ENCODE data around the gene FSCN2.
"Not testable (repeated sequence)": the region's sequence is repeated elsewhere in the genome, so short reads cannot be mapped to it uniquely, and the experiment has no call there.

FSCN2 gene

DNA sequence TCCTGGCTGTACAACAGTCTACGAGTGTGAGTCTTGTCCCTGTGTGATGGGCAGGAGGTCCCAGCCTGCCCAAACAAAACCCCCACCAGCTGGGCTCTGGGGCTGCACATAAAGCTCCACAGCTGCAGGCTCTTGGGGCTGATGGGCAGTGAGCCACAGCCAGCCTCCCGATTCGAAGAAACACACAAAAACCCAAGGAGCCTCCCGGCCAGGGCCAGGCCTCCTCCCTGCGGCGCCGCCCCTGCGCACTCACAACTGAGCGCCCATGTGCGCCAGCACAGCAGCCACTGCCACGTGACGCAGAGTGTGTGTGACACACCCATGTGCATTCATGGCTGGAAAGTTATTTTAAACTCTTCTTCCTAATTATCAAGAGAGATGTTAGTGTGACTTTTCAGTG, 54.6 kb downstream of the FSCN2 start:
- no peak for ATAC-seq
- TF ChIP-seq TOX (CRISPR knock-in tag; IDR thresholded peaks at IDR 0.05; ENCODE audit: borderline replicate concordance) (no peak), GLIS3 (CRISPR knock-in tag; IDR thresholded peaks at IDR 0.05) (no peak), OSR1 (CRISPR knock-in tag; IDR thresholded peaks at IDR 0.05) (no peak), TCF4 (CRISPR knock-in tag; IDR thresholded peaks at IDR 0.05; ENCODE audit: borderline replicate concordance) (no peak), ESRRG (CRISPR knock-in tag; IDR thresholded peaks at IDR 0.05) (no peak), CSDC2 (CRISPR knock-in tag; IDR thresholded peaks at IDR 0.05) (no peak), ZNF70 (CRISPR knock-in tag; IDR thresholded peaks at IDR 0.05) (no peak), ZC3H10 (CRISPR knock-in tag; IDR thresholded peaks at IDR 0.05) (no peak), SNAI2 (CRISPR knock-in tag; IDR thresholded peaks at IDR 0.05) (no peak), ZNF565 (CRISPR knock-in tag; conservative IDR thresholded peaks at IDR 0.05; ENCODE audit: low read depth) (no peak), ZFP30 (CRISPR knock-in tag; IDR thresholded peaks at IDR 0.05) (no peak), ZFP3 (CRISPR knock-in tag; IDR thresholded peaks at IDR 0.05) (no peak)
- TF ChIP-seq, protein P1, sequence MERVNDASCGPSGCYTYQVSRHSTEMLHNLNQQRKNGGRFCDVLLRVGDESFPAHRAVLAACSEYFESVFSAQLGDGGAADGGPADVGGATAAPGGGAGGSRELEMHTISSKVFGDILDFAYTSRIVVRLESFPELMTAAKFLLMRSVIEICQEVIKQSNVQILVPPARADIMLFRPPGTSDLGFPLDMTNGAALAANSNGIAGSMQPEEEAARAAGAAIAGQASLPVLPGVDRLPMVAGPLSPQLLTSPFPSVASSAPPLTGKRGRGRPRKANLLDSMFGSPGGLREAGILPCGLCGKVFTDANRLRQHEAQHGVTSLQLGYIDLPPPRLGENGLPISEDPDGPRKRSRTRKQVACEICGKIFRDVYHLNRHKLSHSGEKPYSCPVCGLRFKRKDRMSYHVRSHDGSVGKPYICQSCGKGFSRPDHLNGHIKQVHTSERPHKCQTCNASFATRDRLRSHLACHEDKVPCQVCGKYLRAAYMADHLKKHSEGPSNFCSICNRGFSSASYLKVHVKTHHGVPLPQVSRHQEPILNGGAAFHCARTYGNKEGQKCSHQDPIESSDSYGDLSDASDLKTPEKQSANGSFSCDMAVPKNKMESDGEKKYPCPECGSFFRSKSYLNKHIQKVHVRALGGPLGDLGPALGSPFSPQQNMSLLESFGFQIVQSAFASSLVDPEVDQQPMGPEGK (CRISPR knock-in tag; IDR thresholded peaks at IDR 0.05; ENCODE audit: borderline replicate concordance), result no peak
- TF ChIP-seq, protein P2, sequence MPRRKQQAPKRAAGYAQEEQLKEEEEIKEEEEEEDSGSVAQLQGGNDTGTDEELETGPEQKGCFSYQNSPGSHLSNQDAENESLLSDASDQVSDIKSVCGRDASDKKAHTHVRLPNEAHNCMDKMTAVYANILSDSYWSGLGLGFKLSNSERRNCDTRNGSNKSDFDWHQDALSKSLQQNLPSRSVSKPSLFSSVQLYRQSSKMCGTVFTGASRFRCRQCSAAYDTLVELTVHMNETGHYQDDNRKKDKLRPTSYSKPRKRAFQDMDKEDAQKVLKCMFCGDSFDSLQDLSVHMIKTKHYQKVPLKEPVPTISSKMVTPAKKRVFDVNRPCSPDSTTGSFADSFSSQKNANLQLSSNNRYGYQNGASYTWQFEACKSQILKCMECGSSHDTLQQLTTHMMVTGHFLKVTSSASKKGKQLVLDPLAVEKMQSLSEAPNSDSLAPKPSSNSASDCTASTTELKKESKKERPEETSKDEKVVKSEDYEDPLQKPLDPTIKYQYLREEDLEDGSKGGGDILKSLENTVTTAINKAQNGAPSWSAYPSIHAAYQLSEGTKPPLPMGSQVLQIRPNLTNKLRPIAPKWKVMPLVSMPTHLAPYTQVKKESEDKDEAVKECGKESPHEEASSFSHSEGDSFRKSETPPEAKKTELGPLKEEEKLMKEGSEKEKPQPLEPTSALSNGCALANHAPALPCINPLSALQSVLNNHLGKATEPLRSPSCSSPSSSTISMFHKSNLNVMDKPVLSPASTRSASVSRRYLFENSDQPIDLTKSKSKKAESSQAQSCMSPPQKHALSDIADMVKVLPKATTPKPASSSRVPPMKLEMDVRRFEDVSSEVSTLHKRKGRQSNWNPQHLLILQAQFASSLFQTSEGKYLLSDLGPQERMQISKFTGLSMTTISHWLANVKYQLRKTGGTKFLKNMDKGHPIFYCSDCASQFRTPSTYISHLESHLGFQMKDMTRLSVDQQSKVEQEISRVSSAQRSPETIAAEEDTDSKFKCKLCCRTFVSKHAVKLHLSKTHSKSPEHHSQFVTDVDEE (CRISPR knock-in tag; IDR thresholded peaks at IDR 0.05), result no peak
- TF ChIP-seq, protein P3, sequence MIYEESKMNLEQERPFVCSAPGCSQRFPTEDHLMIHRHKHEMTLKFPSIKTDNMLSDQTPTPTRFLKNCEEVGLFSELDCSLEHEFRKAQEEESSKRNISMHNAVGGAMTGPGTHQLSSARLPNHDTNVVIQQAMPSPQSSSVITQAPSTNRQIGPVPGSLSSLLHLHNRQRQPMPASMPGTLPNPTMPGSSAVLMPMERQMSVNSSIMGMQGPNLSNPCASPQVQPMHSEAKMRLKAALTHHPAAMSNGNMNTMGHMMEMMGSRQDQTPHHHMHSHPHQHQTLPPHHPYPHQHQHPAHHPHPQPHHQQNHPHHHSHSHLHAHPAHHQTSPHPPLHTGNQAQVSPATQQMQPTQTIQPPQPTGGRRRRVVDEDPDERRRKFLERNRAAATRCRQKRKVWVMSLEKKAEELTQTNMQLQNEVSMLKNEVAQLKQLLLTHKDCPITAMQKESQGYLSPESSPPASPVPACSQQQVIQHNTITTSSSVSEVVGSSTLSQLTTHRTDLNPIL (CRISPR knock-in tag; IDR thresholded peaks at IDR 0.05; ENCODE audit: low read depth), result no peak
- TF ChIP-seq, protein P4, sequence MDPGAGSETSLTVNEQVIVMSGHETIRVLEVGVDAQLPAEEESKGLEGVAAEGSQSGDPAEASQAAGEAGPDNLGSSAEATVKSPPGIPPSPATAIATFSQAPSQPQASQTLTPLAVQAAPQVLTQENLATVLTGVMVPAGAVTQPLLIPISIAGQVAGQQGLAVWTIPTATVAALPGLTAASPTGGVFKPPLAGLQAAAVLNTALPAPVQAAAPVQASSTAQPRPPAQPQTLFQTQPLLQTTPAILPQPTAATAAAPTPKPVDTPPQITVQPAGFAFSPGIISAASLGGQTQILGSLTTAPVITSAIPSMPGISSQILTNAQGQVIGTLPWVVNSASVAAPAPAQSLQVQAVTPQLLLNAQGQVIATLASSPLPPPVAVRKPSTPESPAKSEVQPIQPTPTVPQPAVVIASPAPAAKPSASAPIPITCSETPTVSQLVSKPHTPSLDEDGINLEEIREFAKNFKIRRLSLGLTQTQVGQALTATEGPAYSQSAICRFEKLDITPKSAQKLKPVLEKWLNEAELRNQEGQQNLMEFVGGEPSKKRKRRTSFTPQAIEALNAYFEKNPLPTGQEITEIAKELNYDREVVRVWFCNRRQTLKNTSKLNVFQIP (CRISPR knock-in tag; IDR thresholded peaks at IDR 0.05; ENCODE audit: borderline replicate concordance, low read depth), result no peak

DNA sequence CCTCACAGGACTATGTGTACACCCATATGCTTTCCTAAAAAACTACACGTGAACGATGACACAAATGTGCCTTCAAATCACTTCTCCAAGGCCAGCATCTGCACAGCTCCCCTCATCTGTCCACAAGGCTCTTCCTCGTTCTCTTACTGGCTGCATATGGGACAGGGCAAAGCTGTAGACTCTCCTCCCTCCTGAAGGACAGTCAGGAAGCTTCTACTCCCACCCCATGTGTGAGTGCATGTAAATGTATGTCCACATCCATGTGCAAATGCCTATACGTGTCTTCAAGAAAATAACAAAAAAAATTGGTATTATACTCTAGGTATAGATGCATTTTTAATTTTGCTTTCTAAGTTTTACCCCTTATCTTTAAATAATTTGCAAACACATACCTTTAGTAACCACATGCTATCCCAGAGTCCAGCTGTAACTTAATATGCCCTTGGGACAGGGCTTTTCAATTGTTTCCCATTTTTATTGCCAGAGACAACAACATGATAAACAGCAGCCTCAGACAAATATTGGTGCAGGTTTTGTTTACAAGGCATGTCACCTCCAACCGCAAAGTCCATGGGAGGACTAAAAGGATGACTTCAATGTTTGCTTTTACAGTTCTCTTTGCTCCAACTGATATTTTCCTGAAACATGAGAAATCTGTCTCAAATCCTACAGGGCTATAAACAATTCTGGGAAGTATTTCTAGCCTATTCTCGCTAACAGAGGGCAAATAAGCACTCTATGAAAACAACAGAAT, 55.6 kb downstream of the FSCN2 start:
- ATAC-seq, result no peak
- TF ChIP-seq, protein P3 (CRISPR knock-in tag; IDR thresholded peaks at IDR 0.05; ENCODE audit: low read depth), result no peak
- TF ChIP-seq BACH2 (CRISPR knock-in tag; IDR thresholded peaks at IDR 0.05; ENCODE audit: borderline replicate concordance) (no peak), ISL1 (CRISPR knock-in tag; IDR thresholded peaks at IDR 0.05) (no peak), ARNTL (CRISPR knock-in tag; IDR thresholded peaks at IDR 0.05; ENCODE audit: borderline replicate concordance, low read depth) (no peak), ZFP3 (CRISPR knock-in tag; IDR thresholded peaks at IDR 0.05) (no peak), PPARA (CRISPR knock-in tag; IDR thresholded peaks at IDR 0.05; ENCODE audit: borderline replicate concordance) (no peak)
- TF ChIP-seq, protein P4 (CRISPR knock-in tag; IDR thresholded peaks at IDR 0.05; ENCODE audit: borderline replicate concordance, low read depth), result no peak

DNA sequence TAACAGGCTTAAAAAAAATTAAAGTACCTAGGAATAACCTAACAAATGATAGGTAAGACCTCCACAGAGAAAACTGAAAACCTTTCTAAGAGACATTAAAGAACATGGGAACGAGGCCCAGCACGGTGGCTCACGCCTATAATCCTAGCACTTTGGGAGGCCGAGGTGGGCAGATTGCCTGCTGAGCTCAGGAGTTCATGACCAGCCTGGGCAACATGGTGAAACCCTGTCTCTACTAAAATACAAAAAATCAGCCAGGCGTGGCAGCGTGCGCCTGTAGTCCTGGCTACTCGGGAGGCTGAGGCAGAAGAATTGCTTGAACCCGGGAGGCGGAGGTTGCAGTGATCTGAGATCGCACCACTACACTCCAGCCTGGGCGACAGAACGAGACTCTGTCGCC, 56.6 kb downstream of the FSCN2 start:
- not testable (repeated sequence) for ATAC-seq
